ENCODE data around the gene TMEM117.

Gene TMEM117

GRCh38 chr12:43976027-43976426, 140.1 kb downstream of the TMEM117 start:
- no peak for TF ChIP-seq EZH2phosphoT487 (IDR thresholded peaks at IDR 0.05; ENCODE audit: borderline replicate concordance, low read length)
- TF ChIP-seq, protein P1, sequence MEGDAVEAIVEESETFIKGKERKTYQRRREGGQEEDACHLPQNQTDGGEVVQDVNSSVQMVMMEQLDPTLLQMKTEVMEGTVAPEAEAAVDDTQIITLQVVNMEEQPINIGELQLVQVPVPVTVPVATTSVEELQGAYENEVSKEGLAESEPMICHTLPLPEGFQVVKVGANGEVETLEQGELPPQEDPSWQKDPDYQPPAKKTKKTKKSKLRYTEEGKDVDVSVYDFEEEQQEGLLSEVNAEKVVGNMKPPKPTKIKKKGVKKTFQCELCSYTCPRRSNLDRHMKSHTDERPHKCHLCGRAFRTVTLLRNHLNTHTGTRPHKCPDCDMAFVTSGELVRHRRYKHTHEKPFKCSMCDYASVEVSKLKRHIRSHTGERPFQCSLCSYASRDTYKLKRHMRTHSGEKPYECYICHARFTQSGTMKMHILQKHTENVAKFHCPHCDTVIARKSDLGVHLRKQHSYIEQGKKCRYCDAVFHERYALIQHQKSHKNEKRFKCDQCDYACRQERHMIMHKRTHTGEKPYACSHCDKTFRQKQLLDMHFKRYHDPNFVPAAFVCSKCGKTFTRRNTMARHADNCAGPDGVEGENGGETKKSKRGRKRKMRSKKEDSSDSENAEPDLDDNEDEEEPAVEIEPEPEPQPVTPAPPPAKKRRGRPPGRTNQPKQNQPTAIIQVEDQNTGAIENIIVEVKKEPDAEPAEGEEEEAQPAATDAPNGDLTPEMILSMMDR (IDR thresholded peaks at IDR 0.05; ENCODE audit: low read depth, low read length, poor library complexity, severe bottlenecking), result no peak
- Histone ChIP-seq H3K36me3 (ENCODE audit: control insufficient read depth, low read length) (no peaks in the 10 kb centered on the region), H3K9me2 (replicated peaks; ENCODE audit: control insufficient read depth, low read length) (no peaks in the 10 kb centered on the region), H3K4me3 (ENCODE audit: low read length) (no peak overlapping the region), H3K27ac (ENCODE audit: low read depth, low read length) (no peak overlapping the region), H3F3A (ENCODE audit: control insufficient read depth, insufficient read depth) (no peaks in the 10 kb centered on the region), H3K4me2 (ENCODE audit: low read length) (no peak overlapping the region), H4K20me1 (ENCODE audit: control insufficient read depth, insufficient read depth, low read depth, low read length) (no peaks in the 10 kb centered on the region), H3K79me2 (ENCODE audit: control insufficient read depth, low read length) (no peaks in the 10 kb centered on the region), H3K4me1 (ENCODE audit: control insufficient read depth, low read length) (peaks cover 5% of the 10 kb centered on the region), H3K27me3 (ENCODE audit: control insufficient read depth, low read length) (no peaks in the 10 kb centered on the region), H3K9me3 (ENCODE audit: control insufficient read depth, insufficient read depth, low read length) (peaks cover 2% of the 10 kb centered on the region; the same call in 1 of the 2 replicates)

DNA sequence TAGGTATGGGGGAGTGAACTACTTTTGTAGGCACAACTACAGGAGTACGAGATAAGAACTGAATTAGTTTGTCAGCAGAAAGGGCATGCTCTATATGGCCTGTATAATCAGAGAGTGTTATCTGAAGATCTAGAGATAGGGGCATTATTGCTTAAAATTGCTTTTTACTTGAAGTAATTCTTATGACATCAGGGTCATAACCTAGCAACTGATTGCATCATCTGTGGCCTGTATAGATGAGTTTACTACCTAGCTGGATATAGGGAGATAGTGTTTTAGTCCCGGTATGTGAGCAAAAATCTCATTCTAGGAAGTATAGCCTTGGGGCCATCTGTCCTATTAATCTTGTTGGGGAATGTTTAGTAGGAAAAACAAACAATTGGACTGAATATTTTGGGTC, 142.7 kb downstream of the TMEM117 start:
- Histone ChIP-seq H3K27me3 (ENCODE audit: control insufficient read depth, low read length) (no peaks in the 10 kb centered on the region), H3K27ac (ENCODE audit: low read depth, low read length) (no peak overlapping the region), H3K4me1 (ENCODE audit: control insufficient read depth, low read length) (peaks cover 5% of the 10 kb centered on the region), H3K9me2 (replicated peaks; ENCODE audit: control insufficient read depth, low read length) (no peaks in the 10 kb centered on the region), H3K79me2 (ENCODE audit: control insufficient read depth, low read length) (no peaks in the 10 kb centered on the region), H3F3A (ENCODE audit: control insufficient read depth, insufficient read depth) (no peaks in the 10 kb centered on the region), H3K9me3 (ENCODE audit: control insufficient read depth, insufficient read depth, low read length) (no peaks in the 10 kb centered on the region; the same call in 1 of the 2 replicates), H4K20me1 (ENCODE audit: control insufficient read depth, insufficient read depth, low read depth, low read length) (no peaks in the 10 kb centered on the region), H3K4me2 (ENCODE audit: low read length) (no peak overlapping the region), H3K36me3 (ENCODE audit: control insufficient read depth, low read length) (no peaks in the 10 kb centered on the region), H3K4me3 (ENCODE audit: low read length) (no peak overlapping the region)
- no peak for TF ChIP-seq EZH2phosphoT487 (IDR thresholded peaks at IDR 0.05; ENCODE audit: borderline replicate concordance, low read length)
- TF ChIP-seq, protein P1 (IDR thresholded peaks at IDR 0.05; ENCODE audit: low read depth, low read length, poor library complexity, severe bottlenecking), result no peak

GRCh38 chr12:43979450-43979849, 143.6 kb downstream of the TMEM117 start:
- H3K4me1 ChIP-seq (ENCODE audit: control insufficient read depth, low read length), result no peaks in the 10 kb centered on the region
- no peaks in the 10 kb centered on the region for H4K20me1 ChIP-seq (ENCODE audit: control insufficient read depth, insufficient read depth, low read depth, low read length)
- H3K4me2 ChIP-seq (ENCODE audit: low read length), result no peak overlapping the region
- H3K27me3 ChIP-seq (ENCODE audit: control insufficient read depth, low read length), result no peaks in the 10 kb centered on the region
- no peak overlapping the region for H3K4me3 ChIP-seq (ENCODE audit: low read length)
- no peaks in the 10 kb centered on the region for H3F3A ChIP-seq (ENCODE audit: control insufficient read depth, insufficient read depth)
- no peaks in the 10 kb centered on the region for H3K79me2 ChIP-seq (ENCODE audit: control insufficient read depth, low read length)
- no peaks in the 10 kb centered on the region; the same call in 1 of the 2 replicates for H3K9me3 ChIP-seq (ENCODE audit: control insufficient read depth, insufficient read depth, low read length)
- TF ChIP-seq, protein P1 (IDR thresholded peaks at IDR 0.05; ENCODE audit: low read depth, low read length, poor library complexity, severe bottlenecking), result no peak
- no peak for TF ChIP-seq EZH2phosphoT487 (IDR thresholded peaks at IDR 0.05; ENCODE audit: borderline replicate concordance, low read length)
- H3K36me3 ChIP-seq (ENCODE audit: control insufficient read depth, low read length), result no peaks in the 10 kb centered on the region
- H3K9me2 ChIP-seq (replicated peaks; ENCODE audit: control insufficient read depth, low read length), result no peaks in the 10 kb centered on the region
- no peak overlapping the region for H3K27ac ChIP-seq (ENCODE audit: low read depth, low read length)
